ENCODE results near the gene GAS2L1.
A peak's percentile ranks its signal among the peaks of the same experiment; 100 is the strongest.

GAS2L1 gene

DNA sequence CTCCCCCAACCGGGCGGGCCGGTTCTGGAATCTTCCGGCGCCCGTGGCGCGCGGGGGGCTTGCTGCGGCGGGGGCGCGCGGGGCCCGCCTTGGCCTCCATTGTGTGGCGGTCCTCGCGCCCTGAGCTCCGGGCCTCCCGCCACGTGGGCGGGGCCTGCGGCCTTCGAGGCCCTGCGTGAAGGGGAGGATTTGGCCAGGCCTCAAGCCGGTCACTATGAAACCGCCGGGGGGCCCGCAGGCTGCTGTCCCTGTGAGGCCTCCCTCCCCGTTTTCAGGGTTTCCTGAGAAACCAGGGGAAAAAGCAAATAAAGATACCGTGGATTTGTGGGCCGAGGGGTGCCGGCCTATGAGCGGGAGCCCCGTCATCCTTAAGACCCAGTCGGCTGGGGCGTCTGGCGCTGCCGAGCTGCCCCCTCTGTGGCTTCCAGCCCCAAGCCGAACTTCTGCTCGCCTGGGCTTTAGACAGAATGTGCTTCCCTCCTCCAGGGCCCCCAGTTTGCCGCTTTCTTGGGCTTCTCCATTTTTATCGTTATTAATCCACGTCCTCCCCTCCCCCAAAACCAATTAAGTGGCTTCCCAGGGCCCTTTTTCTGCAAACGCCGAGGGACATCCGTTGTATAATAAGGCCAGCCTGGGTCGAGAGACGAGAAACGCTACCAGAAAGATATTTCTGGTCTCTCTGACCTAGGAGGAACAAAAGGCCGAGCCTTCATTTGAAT is 37.8 kb upstream of the GAS2L1 start:
- no peaks in the 10 kb centered on the region for H3K9me3 Mint-ChIP-seq (ENCODE audit: low read depth)
- no peaks in the 10 kb centered on the region for H3K27me3 Mint-ChIP-seq
- H3K36me3 Mint-ChIP-seq = peaks cover 24% of the 10 kb centered on the region
- H3K27ac Mint-ChIP-seq = peak overlapping the region; percentile 100
- peak overlapping the region; percentile 95 for H3K4me3 Mint-ChIP-seq
- H3K4me1 Mint-ChIP-seq (ENCODE audit: low read depth) = peaks cover 54% of the 10 kb centered on the region

DNA sequence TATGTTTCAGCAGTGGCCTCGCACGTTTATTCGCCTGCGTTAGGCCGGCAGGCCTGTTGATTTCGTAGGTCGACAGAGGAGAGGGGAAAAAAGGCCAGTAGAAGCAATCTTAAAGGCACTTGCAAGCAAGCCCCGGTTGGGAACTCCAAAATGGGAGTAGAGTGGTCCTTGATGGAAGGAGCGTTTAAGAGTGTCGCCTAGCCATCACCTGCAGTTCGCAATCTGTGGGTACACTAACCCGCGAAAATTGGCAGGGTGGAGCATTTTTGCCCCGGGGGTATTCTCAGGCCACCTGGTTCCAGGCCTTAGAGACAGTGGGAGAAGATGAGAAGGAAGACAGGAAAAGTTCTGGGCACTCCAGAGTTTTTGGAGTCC is 37.2 kb upstream of the GAS2L1 start:
- H3K27me3 Mint-ChIP-seq = no peaks in the 10 kb centered on the region
- H3K36me3 Mint-ChIP-seq = peaks cover 24% of the 10 kb centered on the region
- peak overlapping the region; percentile 100 for H3K27ac Mint-ChIP-seq
- peaks cover 60% of the 10 kb centered on the region for H3K4me1 Mint-ChIP-seq (ENCODE audit: low read depth)
- peak overlapping the region; percentile 95 for H3K4me3 Mint-ChIP-seq
- no peaks in the 10 kb centered on the region for H3K9me3 Mint-ChIP-seq (ENCODE audit: low read depth)

DNA sequence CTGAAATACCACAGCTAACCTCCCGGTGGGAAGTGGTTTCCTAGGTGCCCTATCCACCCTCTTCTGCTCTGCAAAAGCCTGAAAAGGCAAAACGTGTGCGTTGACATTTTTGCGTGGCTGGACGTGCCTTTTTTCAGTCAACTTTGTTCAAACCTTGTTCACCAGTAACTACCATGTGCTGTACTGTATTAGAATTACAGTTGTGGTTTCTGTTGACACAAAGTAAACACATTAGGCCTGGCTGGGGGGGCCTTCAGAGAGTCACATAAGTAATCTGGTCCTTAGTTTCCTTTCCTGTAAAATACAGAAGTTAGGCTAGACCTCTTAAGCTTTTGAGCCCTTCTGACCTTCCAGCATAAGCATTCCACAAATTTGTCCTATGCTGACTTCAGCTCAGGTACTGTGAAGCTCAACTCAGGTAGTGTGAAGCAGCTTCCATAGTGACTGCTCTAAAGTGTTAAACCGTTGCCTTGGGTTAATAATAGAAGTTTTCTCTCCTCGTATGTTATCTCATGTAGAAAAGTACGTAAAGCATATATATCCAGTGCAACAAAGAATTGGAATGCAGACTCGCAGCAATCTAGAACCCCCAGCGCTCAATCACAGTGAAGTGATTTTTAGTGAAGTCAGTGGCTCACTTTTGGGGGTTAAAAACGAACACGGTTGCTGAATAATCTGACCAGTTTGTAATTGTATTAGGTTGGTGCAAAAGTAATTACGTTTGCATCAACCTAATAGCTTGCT is 36.5 kb upstream of the GAS2L1 start:
- peak overlapping the region; percentile 100 for H3K27ac Mint-ChIP-seq
- H3K4me1 Mint-ChIP-seq (ENCODE audit: low read depth) = peaks cover 66% of the 10 kb centered on the region
- peak overlapping the region; percentile 95 for H3K4me3 Mint-ChIP-seq
- no peaks in the 10 kb centered on the region for H3K27me3 Mint-ChIP-seq
- no peaks in the 10 kb centered on the region for H3K9me3 Mint-ChIP-seq (ENCODE audit: low read depth)
- peaks cover 24% of the 10 kb centered on the region for H3K36me3 Mint-ChIP-seq

DNA sequence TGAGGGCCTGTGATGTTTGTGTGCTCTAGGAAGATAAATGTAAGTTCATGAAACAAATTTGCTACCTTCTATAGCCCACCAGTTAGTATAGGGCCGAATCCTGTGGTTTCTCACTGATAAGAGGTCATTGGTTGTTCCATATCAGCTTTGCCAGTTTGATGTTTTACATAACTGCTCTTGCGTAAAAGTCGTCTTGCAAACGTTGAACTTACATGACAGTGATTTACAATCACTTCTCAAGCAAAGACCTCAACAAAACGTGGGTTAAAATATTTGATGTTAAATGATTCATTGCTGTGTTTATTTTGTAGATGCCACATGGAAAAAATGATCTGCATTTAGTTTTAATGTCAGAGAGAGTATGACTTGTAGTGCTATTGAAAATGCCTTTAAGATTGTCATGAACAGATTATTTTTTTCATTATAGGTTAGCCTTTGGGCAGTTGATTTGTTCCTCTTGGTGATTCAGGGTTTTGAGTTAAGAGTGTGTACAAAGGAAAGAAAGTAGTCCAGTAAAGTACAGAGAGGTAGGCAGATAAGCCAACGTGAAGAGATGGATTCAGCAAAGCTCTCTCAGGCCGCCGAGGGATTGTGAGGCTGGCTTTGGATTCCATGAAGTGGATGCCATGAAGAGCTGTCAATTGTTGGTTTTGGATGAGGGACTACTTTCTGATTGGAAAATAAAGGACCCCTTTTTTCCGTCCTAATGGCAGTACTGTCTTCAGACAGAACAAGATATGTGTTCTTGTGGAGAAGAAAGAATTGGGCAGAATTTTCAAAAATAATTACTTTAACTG is 35.8 kb upstream of the GAS2L1 start:
- H3K27me3 Mint-ChIP-seq = no peaks in the 10 kb centered on the region
- H3K36me3 Mint-ChIP-seq = peaks cover 26% of the 10 kb centered on the region
- H3K27ac Mint-ChIP-seq = peak overlapping the region; percentile 100
- H3K4me1 Mint-ChIP-seq (ENCODE audit: low read depth) = peaks cover 73% of the 10 kb centered on the region
- no peaks in the 10 kb centered on the region for H3K9me3 Mint-ChIP-seq (ENCODE audit: low read depth)
- H3K4me3 Mint-ChIP-seq = peak overlapping the region; percentile 95

DNA sequence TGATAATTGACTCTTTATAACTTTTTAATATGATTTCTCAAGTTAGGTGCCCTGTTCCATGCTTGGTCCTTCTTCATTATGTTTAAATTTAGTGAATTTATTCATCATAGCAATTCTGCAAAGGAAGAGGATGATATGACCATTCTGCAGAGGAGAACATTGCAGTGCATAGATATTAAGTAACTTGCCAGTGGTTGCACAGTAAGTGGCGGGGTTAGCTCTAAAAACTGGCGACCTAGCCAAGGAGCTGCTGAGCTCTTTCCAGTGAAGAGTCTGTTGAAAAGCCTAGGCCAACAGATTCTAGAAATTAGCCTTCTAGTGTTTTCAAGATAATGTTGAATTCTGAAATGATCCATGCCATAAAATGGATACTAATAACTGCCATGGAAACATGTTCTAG is 33.8 kb upstream of the GAS2L1 start:
- Mint-ChIP-seq H3K27me3 (no peaks in the 10 kb centered on the region), H3K4me1 (ENCODE audit: low read depth) (peaks cover 78% of the 10 kb centered on the region), H3K36me3 (peaks cover 31% of the 10 kb centered on the region), H3K4me3 (peak overlapping the region; percentile 95), H3K27ac (no peak overlapping the region), H3K9me3 (ENCODE audit: low read depth) (no peaks in the 10 kb centered on the region)

DNA sequence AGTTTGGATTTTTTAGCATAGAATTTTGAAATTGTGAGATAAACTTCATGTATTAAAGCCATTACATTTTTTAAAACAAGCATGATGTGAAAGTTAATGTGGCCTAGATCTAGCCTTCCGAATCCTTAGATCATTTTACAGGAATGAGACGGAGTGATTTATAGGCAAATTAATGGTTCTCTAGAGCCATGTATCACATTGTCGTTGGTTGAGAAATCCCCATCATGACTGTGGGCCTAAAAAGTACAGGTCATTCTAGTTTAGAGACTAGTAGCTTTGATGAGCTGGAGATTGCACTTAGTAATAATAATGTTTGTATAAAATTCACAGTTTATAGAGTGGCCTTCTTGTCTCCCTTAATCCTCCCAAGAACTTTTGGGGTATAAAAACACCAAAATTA is 31.3 kb upstream of the GAS2L1 start:
- Mint-ChIP-seq H3K27ac (peak overlapping the region; percentile 28), H3K4me1 (ENCODE audit: low read depth) (peaks cover 80% of the 10 kb centered on the region), H3K4me3 (peak overlapping the region; percentile 48), H3K9me3 (ENCODE audit: low read depth) (no peaks in the 10 kb centered on the region), H3K27me3 (no peaks in the 10 kb centered on the region), H3K36me3 (peaks cover 29% of the 10 kb centered on the region)

DNA sequence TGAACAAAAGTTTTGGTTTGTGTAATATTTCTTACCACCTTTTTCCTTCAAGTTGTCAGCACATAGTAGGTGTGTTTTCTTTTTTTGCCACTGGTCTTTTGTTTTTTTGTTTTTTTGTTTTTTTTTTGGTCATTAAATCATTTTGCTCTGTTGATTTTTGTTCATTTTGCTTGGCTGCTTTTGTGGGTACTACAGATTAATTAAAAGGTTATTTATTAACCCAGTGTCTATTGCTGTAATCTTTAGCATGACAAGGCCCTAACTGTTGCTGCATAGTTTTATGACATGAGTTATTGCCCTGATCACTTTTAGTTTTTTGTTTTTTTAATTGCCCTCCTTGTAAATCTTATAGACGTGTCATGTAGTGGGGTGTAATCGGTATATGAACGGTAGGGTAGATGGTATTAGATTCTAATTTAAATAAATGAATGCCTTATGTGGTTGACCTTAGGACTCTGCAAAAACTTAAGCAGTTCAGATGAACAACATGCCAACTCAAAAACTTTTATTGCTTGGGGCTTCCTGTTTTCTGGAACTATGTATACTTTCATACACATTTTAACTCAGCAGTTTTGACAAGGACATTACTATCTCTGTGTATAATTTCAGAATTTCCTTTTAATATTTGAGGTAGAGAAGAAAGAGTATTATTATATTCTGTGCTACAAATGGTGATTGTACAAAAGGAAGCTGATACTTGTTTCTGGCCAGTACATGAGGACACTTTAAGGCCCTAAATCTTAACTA is 30.5 kb upstream of the GAS2L1 start:
- H3K27me3 Mint-ChIP-seq = no peaks in the 10 kb centered on the region
- H3K9me3 Mint-ChIP-seq (ENCODE audit: low read depth) = no peaks in the 10 kb centered on the region
- H3K36me3 Mint-ChIP-seq = peaks cover 22% of the 10 kb centered on the region
- H3K4me3 Mint-ChIP-seq = peak overlapping the region; percentile 49
- H3K27ac Mint-ChIP-seq = no peak overlapping the region
- peaks cover 74% of the 10 kb centered on the region for H3K4me1 Mint-ChIP-seq (ENCODE audit: low read depth)

DNA sequence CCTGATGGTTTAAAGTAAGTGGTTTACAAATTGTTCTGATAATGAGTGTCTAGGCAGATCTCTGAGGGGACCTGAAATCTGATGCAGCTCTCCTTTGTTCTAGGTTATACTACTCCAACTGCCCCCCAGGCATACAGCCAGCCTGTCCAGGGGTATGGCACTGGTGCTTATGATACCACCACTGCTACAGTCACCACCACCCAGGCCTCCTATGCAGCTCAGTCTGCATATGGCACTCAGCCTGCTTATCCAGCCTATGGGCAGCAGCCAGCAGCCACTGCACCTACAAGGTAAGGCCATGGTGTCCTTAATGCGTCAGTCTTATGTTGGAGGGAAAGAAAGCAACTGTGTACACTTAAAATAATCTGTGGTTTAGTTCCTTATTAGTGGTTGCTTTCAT is 28.5 kb upstream of the GAS2L1 start:
- Mint-ChIP-seq H3K27ac (peak overlapping the region; percentile 73), H3K27me3 (no peaks in the 10 kb centered on the region), H3K9me3 (ENCODE audit: low read depth) (no peaks in the 10 kb centered on the region), H3K4me1 (ENCODE audit: low read depth) (peaks cover 59% of the 10 kb centered on the region), H3K4me3 (no peak overlapping the region), H3K36me3 (peaks cover 18% of the 10 kb centered on the region)

DNA sequence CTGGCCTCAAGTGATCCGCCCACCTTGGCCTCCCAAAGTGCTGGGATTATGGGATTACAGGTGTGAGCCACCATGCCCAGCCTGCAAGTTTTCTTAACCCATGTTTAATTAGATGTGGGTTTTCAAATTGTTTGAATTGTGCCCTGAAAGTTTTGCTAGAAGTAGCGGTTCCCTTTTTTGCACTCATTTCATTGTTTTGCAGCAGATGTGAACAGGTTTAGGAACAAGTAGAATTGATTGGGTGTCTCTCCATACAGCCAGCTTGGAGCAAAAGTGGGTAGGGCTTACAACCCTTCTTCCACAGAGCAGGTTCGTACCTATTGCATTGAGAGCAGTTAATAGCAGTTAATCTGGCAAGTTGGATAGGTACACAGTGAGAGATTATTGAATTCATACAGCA is 22.3 kb upstream of the GAS2L1 start:
- Mint-ChIP-seq H3K36me3 (peaks cover 13% of the 10 kb centered on the region), H3K9me3 (ENCODE audit: low read depth) (no peaks in the 10 kb centered on the region), H3K4me3 (no peak overlapping the region), H3K27ac (peak overlapping the region; percentile 12), H3K4me1 (ENCODE audit: low read depth) (peaks cover 32% of the 10 kb centered on the region), H3K27me3 (no peaks in the 10 kb centered on the region)

DNA sequence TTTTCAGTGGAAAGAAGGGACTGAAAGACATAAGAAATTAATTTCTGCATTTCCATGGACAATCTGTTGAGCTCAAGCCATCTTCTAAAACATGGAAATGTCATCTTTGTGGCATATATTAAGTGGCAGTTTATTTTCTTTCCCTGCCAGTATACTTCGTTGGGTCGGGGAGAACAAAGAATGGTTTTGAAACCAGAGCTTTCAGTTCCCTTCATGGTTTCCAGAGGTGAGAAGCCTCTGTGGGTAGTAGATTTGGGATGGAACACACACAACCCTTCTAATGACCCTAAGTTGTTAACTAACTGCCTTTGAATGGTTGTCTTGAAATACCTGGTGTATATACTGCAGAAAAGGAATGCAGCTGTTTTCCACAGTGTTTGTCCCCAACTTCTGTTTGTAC is 17.6 kb upstream of the GAS2L1 start:
- no peaks in the 10 kb centered on the region for H3K9me3 Mint-ChIP-seq (ENCODE audit: low read depth)
- H3K27me3 Mint-ChIP-seq = no peaks in the 10 kb centered on the region
- H3K4me1 Mint-ChIP-seq (ENCODE audit: low read depth) = peaks cover 25% of the 10 kb centered on the region
- H3K36me3 Mint-ChIP-seq = peaks cover 10% of the 10 kb centered on the region
- H3K27ac Mint-ChIP-seq = peak overlapping the region; percentile 10
- no peak overlapping the region for H3K4me3 Mint-ChIP-seq

DNA sequence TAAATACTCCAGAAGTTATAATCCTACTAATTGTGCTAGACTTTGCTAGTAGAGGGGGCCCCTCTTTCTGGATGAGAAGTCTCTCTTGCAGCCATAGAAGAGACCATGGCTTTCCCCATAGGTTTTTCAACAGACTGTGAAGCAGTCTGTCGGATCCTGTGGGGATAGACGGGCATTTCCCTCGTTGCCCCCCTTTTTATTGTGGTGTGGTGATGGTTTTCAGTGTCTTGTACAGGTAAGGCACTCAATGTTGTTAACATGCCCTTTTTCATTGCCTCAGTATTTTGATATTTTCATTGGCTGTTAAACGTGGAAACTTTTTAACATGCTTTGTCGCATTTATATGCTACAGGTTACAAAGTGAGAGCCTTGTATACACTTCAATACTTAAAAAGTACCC is 16.4 kb upstream of the GAS2L1 start:
- H3K9me3 Mint-ChIP-seq (ENCODE audit: low read depth) = no peaks in the 10 kb centered on the region
- H3K4me3 Mint-ChIP-seq = no peak overlapping the region
- H3K36me3 Mint-ChIP-seq = peaks cover 5% of the 10 kb centered on the region
- H3K27me3 Mint-ChIP-seq = no peaks in the 10 kb centered on the region
- peaks cover 20% of the 10 kb centered on the region for H3K4me1 Mint-ChIP-seq (ENCODE audit: low read depth)
- no peak overlapping the region for H3K27ac Mint-ChIP-seq

DNA sequence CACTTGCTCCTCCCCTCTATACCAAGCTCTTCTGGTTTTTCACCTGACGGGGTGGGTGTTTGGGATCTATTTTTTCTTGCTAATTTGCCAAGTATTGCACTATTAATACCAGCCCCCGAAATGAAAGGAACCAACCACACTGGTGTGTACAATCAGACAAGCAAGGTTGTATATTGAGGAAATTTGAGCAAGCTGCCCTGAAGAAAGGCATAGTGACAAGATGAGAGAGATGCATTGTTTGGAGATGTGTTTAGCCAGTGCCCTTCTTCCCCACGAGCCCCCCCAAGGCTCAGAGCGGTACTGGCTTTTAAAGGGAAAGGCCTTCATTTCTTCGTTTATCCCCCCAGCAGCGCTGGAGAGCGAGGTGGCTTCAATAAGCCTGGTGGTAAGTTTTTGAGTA is 15.2 kb upstream of the GAS2L1 start:
- H3K9me3 Mint-ChIP-seq (ENCODE audit: low read depth) = no peaks in the 10 kb centered on the region
- no peak overlapping the region for H3K4me3 Mint-ChIP-seq
- peaks cover 18% of the 10 kb centered on the region for H3K4me1 Mint-ChIP-seq (ENCODE audit: low read depth)
- H3K27me3 Mint-ChIP-seq = no peaks in the 10 kb centered on the region
- H3K27ac Mint-ChIP-seq = peak overlapping the region; percentile 5
- H3K36me3 Mint-ChIP-seq = peaks cover 5% of the 10 kb centered on the region

DNA sequence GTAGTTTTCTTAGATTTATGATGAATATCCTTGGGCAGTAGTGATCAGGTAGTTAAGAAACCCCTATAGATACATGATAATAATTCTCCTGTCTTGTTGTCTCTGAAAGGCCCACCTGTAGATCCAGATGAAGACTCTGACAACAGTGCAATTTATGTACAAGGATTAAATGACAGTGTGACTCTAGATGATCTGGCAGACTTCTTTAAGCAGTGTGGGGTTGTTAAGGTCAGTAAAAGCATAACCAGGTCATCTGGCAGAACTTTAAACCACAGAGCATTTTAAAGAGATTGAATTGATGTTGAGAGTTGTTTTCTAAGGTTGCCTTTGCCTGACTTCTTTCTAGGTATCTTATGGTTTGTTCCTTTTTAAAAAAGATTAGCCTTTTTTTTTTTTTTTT is 14.1 kb upstream of the GAS2L1 start:
- H3K27me3 Mint-ChIP-seq = no peaks in the 10 kb centered on the region
- no peak overlapping the region for H3K27ac Mint-ChIP-seq
- H3K36me3 Mint-ChIP-seq = peaks cover 2% of the 10 kb centered on the region
- no peaks in the 10 kb centered on the region for H3K9me3 Mint-ChIP-seq (ENCODE audit: low read depth)
- no peak overlapping the region for H3K4me3 Mint-ChIP-seq
- H3K4me1 Mint-ChIP-seq (ENCODE audit: low read depth) = peaks cover 11% of the 10 kb centered on the region

DNA sequence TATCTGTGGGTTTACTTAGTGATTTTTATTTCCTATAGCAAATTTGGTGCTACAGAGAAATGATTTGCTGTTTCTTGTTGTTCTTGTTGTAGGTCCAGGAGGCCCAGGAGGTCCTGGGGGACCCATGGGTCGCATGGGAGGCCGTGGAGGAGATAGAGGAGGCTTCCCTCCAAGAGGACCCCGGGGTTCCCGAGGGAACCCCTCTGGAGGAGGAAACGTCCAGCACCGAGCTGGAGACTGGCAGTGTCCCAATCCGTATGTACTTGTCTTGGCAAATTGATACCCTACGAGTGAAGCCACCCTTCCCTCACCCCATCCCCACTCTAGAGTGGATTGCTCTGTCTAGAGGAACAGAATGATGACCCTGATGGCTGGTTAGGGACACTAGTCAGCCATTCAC is 7.8 kb upstream of the GAS2L1 start:
- H3K36me3 Mint-ChIP-seq = peaks cover 7% of the 10 kb centered on the region
- H3K9me3 Mint-ChIP-seq (ENCODE audit: low read depth) = no peaks in the 10 kb centered on the region
- no peaks in the 10 kb centered on the region for H3K27me3 Mint-ChIP-seq
- H3K4me3 Mint-ChIP-seq = no peak overlapping the region
- no peak overlapping the region for H3K27ac Mint-ChIP-seq
- H3K4me1 Mint-ChIP-seq (ENCODE audit: low read depth) = peaks cover 2% of the 10 kb centered on the region

Measured in activated naive CD8-positive, alpha-beta T cell (primary cell).